ENCODE data around the gene KBTBD8.

DNA sequence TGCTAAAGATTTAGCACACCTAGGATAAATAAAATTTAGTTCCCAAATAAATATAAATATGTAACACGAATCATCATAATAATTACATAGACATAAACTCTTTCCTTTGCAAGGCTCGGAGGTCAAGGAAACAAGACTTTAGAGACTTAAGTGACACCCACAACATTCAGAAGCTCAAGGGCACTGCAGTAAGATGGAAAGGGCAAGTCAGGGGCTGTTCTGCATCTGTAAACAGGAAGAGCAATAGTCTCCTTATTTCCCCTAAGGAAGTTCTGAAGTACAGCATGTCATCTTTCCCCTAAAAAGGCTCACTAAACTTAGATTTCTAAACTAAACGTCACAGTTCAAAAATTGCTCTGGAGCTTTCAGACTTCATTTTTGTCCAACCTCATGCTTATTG, 26.9 kb upstream of the KBTBD8 start:
- TF ChIP-seq, protein P1, sequence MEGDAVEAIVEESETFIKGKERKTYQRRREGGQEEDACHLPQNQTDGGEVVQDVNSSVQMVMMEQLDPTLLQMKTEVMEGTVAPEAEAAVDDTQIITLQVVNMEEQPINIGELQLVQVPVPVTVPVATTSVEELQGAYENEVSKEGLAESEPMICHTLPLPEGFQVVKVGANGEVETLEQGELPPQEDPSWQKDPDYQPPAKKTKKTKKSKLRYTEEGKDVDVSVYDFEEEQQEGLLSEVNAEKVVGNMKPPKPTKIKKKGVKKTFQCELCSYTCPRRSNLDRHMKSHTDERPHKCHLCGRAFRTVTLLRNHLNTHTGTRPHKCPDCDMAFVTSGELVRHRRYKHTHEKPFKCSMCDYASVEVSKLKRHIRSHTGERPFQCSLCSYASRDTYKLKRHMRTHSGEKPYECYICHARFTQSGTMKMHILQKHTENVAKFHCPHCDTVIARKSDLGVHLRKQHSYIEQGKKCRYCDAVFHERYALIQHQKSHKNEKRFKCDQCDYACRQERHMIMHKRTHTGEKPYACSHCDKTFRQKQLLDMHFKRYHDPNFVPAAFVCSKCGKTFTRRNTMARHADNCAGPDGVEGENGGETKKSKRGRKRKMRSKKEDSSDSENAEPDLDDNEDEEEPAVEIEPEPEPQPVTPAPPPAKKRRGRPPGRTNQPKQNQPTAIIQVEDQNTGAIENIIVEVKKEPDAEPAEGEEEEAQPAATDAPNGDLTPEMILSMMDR (IDR thresholded peaks at IDR 0.05) = no peak
- TF ChIP-seq ZFX (IDR thresholded peaks at IDR 0.05; ENCODE audit: borderline replicate concordance) = no peak

Data from 22Rv1 (cell line).